Measurements from ENCODE around the gene EPX. TPM values are rescaled to one million over a fixed set of nuclear protein-coding genes. Genes with fewer than 3 reads are reported as not detected.

The EPX gene
- total and polyA plus RNA-seq, 4 donors = 0.14 to 0.96 TPM; not detected in 2

GRCh38 chr17:58181796-58182195 is 10.7 kb upstream of the EPX start:
- Histone ChIP-seq H3K27me3 (ENCODE audit: control insufficient read depth in 3 of 3, insufficient read depth in 3 of 3, low read length in 2 of 3) (peaks cover 0 to 4% (median 0%) of the 10 kb centered on the region in 3 donors), H3K4me3 (no peak overlapping the region), H3K4me1 (ENCODE audit: control insufficient read depth in 5 of 5, insufficient read depth in 5 of 5, low read length in 5 of 5) (no peaks in the 10 kb centered on the region), H3K9ac (ENCODE audit: insufficient read depth in 1 of 2, low read length in 2 of 2) (no peak overlapping the region), H3K36me3 (ENCODE audit: control insufficient read depth in 4 of 4, insufficient read depth in 4 of 4, low read length in 4 of 4) (no peaks in the 10 kb centered on the region), H3K27ac (ENCODE audit: low read depth in 1 of 2, low read length in 1 of 2) (no peak overlapping the region), H3K9me3 (ENCODE audit: control insufficient read depth in 4 of 4, insufficient read depth in 3 of 4, low read length in 3 of 4) (no peaks in the 10 kb centered on the region)
- ATAC-seq (ENCODE audit: insufficient read depth, low FRiP score) (no peak), DNase-seq (no peak)
- 77 to 80% methylated on average over 4 of the region's 4 CpGs for WGBS, 2 donors
- TF ChIP-seq, protein P1, sequence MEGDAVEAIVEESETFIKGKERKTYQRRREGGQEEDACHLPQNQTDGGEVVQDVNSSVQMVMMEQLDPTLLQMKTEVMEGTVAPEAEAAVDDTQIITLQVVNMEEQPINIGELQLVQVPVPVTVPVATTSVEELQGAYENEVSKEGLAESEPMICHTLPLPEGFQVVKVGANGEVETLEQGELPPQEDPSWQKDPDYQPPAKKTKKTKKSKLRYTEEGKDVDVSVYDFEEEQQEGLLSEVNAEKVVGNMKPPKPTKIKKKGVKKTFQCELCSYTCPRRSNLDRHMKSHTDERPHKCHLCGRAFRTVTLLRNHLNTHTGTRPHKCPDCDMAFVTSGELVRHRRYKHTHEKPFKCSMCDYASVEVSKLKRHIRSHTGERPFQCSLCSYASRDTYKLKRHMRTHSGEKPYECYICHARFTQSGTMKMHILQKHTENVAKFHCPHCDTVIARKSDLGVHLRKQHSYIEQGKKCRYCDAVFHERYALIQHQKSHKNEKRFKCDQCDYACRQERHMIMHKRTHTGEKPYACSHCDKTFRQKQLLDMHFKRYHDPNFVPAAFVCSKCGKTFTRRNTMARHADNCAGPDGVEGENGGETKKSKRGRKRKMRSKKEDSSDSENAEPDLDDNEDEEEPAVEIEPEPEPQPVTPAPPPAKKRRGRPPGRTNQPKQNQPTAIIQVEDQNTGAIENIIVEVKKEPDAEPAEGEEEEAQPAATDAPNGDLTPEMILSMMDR (IDR thresholded peaks at IDR 0.05; ENCODE audit: control extremely low read depth, extremely low read depth) = no peak

GRCh38 chr17:58183514-58183913 is 9.0 kb upstream of the EPX start:
- ATAC-seq (ENCODE audit: insufficient read depth, low FRiP score) = no peak
- no peak overlapping the region for H3K9ac ChIP-seq (ENCODE audit: insufficient read depth in 1 of 2, low read length in 2 of 2)
- H3K4me3 ChIP-seq = no peak overlapping the region
- no peak overlapping the region for H3K27ac ChIP-seq (ENCODE audit: low read depth in 1 of 2, low read length in 1 of 2)
- no peaks in the 10 kb centered on the region for H3K9me3 ChIP-seq (ENCODE audit: control insufficient read depth in 4 of 4, insufficient read depth in 3 of 4, low read length in 3 of 4)
- H3K36me3 ChIP-seq (ENCODE audit: control insufficient read depth in 4 of 4, insufficient read depth in 4 of 4, low read length in 4 of 4) = no peaks in the 10 kb centered on the region
- WGBS, 2 donors = 81 to 91% methylated on average over 4 of the region's 4 CpGs
- TF ChIP-seq, protein P1 (IDR thresholded peaks at IDR 0.05; ENCODE audit: control extremely low read depth, extremely low read depth) = no peak
- no peaks in the 10 kb centered on the region for H3K4me1 ChIP-seq (ENCODE audit: control insufficient read depth in 5 of 5, insufficient read depth in 5 of 5, low read length in 5 of 5)
- H3K27me3 ChIP-seq (ENCODE audit: control insufficient read depth in 3 of 3, insufficient read depth in 3 of 3, low read length in 2 of 3) = peaks cover 0 to 3% (median 0%) of the 10 kb centered on the region in 3 donors
- DNase-seq = no peak

- no peaks in the 10 kb centered on the region for H3K36me3 ChIP-seq (ENCODE audit: control insufficient read depth in 4 of 4, insufficient read depth in 4 of 4, low read length in 4 of 4)
- H3K4me1 ChIP-seq (ENCODE audit: control insufficient read depth in 5 of 5, insufficient read depth in 5 of 5, low read length in 5 of 5) = no peaks in the 10 kb centered on the region
- TF ChIP-seq, protein P1 (IDR thresholded peaks at IDR 0.05; ENCODE audit: control extremely low read depth, extremely low read depth) = no peak
- no peak overlapping the region for H3K9ac ChIP-seq (ENCODE audit: insufficient read depth in 1 of 2, low read length in 2 of 2)
- peaks cover 0 to 3% (median 0%) of the 10 kb centered on the region in 3 donors for H3K27me3 ChIP-seq (ENCODE audit: control insufficient read depth in 3 of 3, insufficient read depth in 3 of 3, low read length in 2 of 3)
- no peaks in the 10 kb centered on the region for H3K9me3 ChIP-seq (ENCODE audit: control insufficient read depth in 4 of 4, insufficient read depth in 3 of 4, low read length in 3 of 4)
- WGBS, 2 donors = 56 to 62% methylated on average over 10 of the region's 10 CpGs
- H3K4me3 ChIP-seq = no peak overlapping the region
- H3K27ac ChIP-seq (ENCODE audit: low read depth in 1 of 2, low read length in 1 of 2) = no peak overlapping the region
- no peak for DNase-seq
- ATAC-seq (ENCODE audit: insufficient read depth, low FRiP score) = no peak
These were observed 8.1 kb upstream of the EPX start for GRCh38 chr17:58184308-58184985.
